ENCODE results near the gene C3. TPM values are rescaled to one million over a fixed set of nuclear protein-coding genes. Genes with fewer than 3 reads are reported as not detected.

Gene C3
- polyA plus RNA-seq, 2 of the 4 experiments (the other 2 are of a cell fraction), result 45.4 to 70.9 TPM

GRCh38 chr19:6743714-6744380 lies 23.4 kb upstream of the C3 start:
- ATAC-seq, result peak; percentile 4 to 12; a peak in 4 of 6 replicates
- CTCF ChIA-PET, result interaction anchor here (1.0 to 6.3 kb wide), 3 partner anchors 25 to 120 kb away, joined by 4 to 36 read pairs (median 4); no protein-coding TSS in a partner anchor
- no peak for FAIRE-seq

DNA sequence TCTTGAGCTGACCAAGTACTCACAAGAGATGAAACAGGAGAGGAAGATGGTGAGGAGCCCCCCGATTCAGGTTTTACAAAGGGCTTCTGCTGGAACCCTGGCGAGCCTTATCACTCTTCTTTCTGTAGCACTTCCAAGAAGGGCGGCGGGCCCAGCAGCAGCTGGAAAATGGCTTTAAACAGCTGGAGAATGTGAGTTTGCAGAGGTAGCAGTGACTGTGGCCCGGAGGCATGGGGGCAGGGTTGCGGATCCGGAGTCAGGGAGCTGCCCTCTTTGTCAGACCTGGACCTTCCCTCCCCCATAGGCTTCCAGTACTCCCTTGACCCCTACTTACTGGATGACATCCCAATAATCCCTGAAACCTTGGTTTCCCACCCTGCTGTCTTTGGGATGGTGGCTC lies 22.6 kb upstream of the C3 start:
- CTCF ChIA-PET, result interaction anchor here (1.1 to 6.3 kb wide), 3 partner anchors 26 to 226 kb away, joined by 3 to 36 read pairs (median 4); no protein-coding TSS in a partner anchor
- POLR2A ChIA-PET, result interaction anchor here (1.0 to 1.1 kb wide), 2 partner anchors 12 to 212 kb away, joined by 3 read pairs; partner anchors contain the start of gene TNFSF9
- WGBS (ENCODE audit: missing lambda C conversion rate), result 83% methylated on average over 7 of the region's 7 CpGs
- H3K27ac ChIP-seq, result peak overlapping the region; percentile 92 to 99
- no peaks in the 10 kb centered on the region for H3K9me3 ChIP-seq
- FAIRE-seq (no peak), ATAC-seq (no peak), DNase-seq (ENCODE audit: low read depth in 1 of 2, low spot score in 1 of 2) (no peak)
- H3K4me3 ChIP-seq, result no peak overlapping the region
- H3K4me1 ChIP-seq, result peaks cover 66% of the 10 kb centered on the region
- H3K4me2 ChIP-seq, result peak overlapping the region; percentile 67
- TF ChIP-seq TP53 (CRISPR knock-in tag; IDR thresholded peaks at IDR 0.05) (no peak), CHD4 (IDR thresholded peaks at IDR 0.05; ENCODE audit: borderline replicate concordance) (no peak), USF2 (IDR thresholded peaks at IDR 0.05) (no peak), EHMT2 (IDR thresholded peaks at IDR 0.05; ENCODE audit: low read depth) (no peak), RARB (CRISPR knock-in tag; IDR thresholded peaks at IDR 0.05) (no peak), EHF (CRISPR knock-in tag; IDR thresholded peaks at IDR 0.05) (no peak), CBX2 (IDR thresholded peaks at IDR 0.05; ENCODE audit: borderline replicate concordance, low read depth) (no peak), PBX3 (IDR thresholded peaks at IDR 0.05) (no peak), MAFK (IDR thresholded peaks at IDR 0.05; ENCODE audit: partially characterized antibody) (no peak)
- TF ChIP-seq, protein P1, sequence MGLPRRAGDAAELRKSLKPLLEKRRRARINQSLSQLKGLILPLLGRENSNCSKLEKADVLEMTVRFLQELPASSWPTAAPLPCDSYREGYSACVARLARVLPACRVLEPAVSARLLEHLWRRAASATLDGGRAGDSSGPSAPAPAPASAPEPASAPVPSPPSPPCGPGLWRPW (IDR thresholded peaks at IDR 0.05), result no peak

More at GRCh38 chr19:6743714-6744380, 23.4 kb upstream of the C3 start:
- DNase-seq (ENCODE audit: low read depth in 1 of 2, low spot score in 1 of 2), result no peak
- TF ChIP-seq FOXS1 (CRISPR knock-in tag; IDR thresholded peaks at IDR 0.05) (no peak), MYC (IDR thresholded peaks at IDR 0.05; ENCODE audit: borderline replicate concordance, low read length) (no peak), MAZ (IDR thresholded peaks at IDR 0.05; ENCODE audit: borderline replicate concordance, low read depth, low read length) (no peak), ZSCAN20 (CRISPR knock-in tag; IDR thresholded peaks at IDR 0.05) (no peak), SREBF2 (IDR thresholded peaks at IDR 0.05) (no peak), PBX3 (IDR thresholded peaks at IDR 0.05) (no peak), HOXB5 (CRISPR knock-in tag; IDR thresholded peaks at IDR 0.05) (no peak), ATOH8 (CRISPR knock-in tag; IDR thresholded peaks at IDR 0.05; ENCODE audit: low read depth) (no peak), RCOR1 (IDR thresholded peaks at IDR 0.05; ENCODE audit: low read depth, low read length) (no peak), EHMT2 (IDR thresholded peaks at IDR 0.05; ENCODE audit: low read depth) (no peak), USF2 (IDR thresholded peaks at IDR 0.05) (no peak), BHLHE40 (IDR thresholded peaks at IDR 0.05; ENCODE audit: low read depth, low read length) (no peak), GATA3 (IDR thresholded peaks at IDR 0.05; ENCODE audit: borderline replicate concordance) (no peak), HOXB13 (CRISPR knock-in tag; IDR thresholded peaks at IDR 0.05; ENCODE audit: low read depth) (no peak)
- TF ChIP-seq, protein P1 (IDR thresholded peaks at IDR 0.05), result no peak
- TF ChIP-seq, protein P2, sequence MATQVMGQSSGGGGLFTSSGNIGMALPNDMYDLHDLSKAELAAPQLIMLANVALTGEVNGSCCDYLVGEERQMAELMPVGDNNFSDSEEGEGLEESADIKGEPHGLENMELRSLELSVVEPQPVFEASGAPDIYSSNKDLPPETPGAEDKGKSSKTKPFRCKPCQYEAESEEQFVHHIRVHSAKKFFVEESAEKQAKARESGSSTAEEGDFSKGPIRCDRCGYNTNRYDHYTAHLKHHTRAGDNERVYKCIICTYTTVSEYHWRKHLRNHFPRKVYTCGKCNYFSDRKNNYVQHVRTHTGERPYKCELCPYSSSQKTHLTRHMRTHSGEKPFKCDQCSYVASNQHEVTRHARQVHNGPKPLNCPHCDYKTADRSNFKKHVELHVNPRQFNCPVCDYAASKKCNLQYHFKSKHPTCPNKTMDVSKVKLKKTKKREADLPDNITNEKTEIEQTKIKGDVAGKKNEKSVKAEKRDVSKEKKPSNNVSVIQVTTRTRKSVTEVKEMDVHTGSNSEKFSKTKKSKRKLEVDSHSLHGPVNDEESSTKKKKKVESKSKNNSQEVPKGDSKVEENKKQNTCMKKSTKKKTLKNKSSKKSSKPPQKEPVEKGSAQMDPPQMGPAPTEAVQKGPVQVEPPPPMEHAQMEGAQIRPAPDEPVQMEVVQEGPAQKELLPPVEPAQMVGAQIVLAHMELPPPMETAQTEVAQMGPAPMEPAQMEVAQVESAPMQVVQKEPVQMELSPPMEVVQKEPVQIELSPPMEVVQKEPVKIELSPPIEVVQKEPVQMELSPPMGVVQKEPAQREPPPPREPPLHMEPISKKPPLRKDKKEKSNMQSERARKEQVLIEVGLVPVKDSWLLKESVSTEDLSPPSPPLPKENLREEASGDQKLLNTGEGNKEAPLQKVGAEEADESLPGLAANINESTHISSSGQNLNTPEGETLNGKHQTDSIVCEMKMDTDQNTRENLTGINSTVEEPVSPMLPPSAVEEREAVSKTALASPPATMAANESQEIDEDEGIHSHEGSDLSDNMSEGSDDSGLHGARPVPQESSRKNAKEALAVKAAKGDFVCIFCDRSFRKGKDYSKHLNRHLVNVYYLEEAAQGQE (IDR thresholded peaks at IDR 0.05), result no peak
- H3K4me2 ChIP-seq, result peak overlapping the region; percentile 67
- H3K4me3 ChIP-seq, result peak overlapping the region; percentile 24; the same call in 1 of the 3 replicates
- H3K27ac ChIP-seq, result peak overlapping the region; percentile 92 to 99
- POLR2A ChIA-PET, result interaction anchor here (1.0 to 1.3 kb wide), 2 partner anchors 120 to 213 kb away, joined by 3 read pairs; partner anchors contain the start of gene TNFSF9
- 55% methylated on average over 15 of the region's 15 CpGs for WGBS (ENCODE audit: missing lambda C conversion rate)
- H3K4me1 ChIP-seq, result peaks cover 64% of the 10 kb centered on the region
- no peaks in the 10 kb centered on the region for H3K9me3 ChIP-seq
